Cardiac muscle cell (in vitro differentiated cells and primary cell): ENCODE measurements around the gene PCDHGB1. TPM values are rescaled to one million over a fixed set of nuclear protein-coding genes. Genes with fewer than 3 reads are reported as not detected.
A peak's percentile ranks its signal among the peaks of the same experiment; 100 is the strongest.

Source experiments
- DNase-seq, 2 donors: peaks; one replicate each; pipeline versions ENCODE4 v3.0.0 to v3.0.0-alpha.2; 2010 to 2017; ENCODE audit warnings: low read depth in 1 of 2, low spot score in 1 of 2
- H3K27ac ChIP-seq: fragments of 200-600 bp; sonication (generic); 2 replicates; pipeline ENCODE4 v1.5.1; 2016
- H3K27me3 ChIP-seq: fragments of 200-600 bp; sonication (generic); 2 replicates; pipeline ENCODE4 v1.6.0; 2016; ENCODE audit warnings: control low read depth
- H3K36me3 ChIP-seq: fragments of 200-600 bp; sonication (generic); 2 replicates; pipeline ENCODE4 v1.5.1; 2016; ENCODE audit warnings: control low read depth
- H3K4me1 ChIP-seq: fragments of 200-600 bp; sonication (generic); 2 replicates; pipeline ENCODE4 v1.8.1; 2017; ENCODE audit warnings: low read depth, mild to moderate bottlenecking, mixed run types
- H3K4me3 ChIP-seq: fragments of 200-600 bp; sonication (generic); 2 replicates; pipeline ENCODE4 v1.5.1; 2016; ENCODE audit warnings: mild to moderate bottlenecking
- H3K9me3 ChIP-seq: fragments of 200-600 bp; sonication (generic); 2 replicates; pipeline ENCODE4 v1.5.1; 2017; ENCODE audit warnings: low read depth, mild to moderate bottlenecking, control low read depth
- polyA plus RNA-seq: library from polyadenylated mRNA; unstranded; fragments of >200 nt; fragmentation: Nextera tagmentation; extraction: Ambion mirVana; gene quantifications from 2 replicates; pipeline ENCODE4 v1.2.1, GENCODE V29; 2016
- total RNA-seq: library from RNA; depleted of rRNA; stranded (reverse); fragments of >200 nt; gene quantifications from 2 replicates; pipeline ENCODE4 v1.2.3, GENCODE V29; 2016
- TF ChIP-seq, protein P1 (sequence below): IDR thresholded peaks from 2 replicates; pipeline ENCODE4 v1.5.1; 2012; ENCODE audit warnings: low read depth, mild to moderate bottlenecking, low read length

PCDHGB1 gene
- total and polyA plus RNA-seq, 2 experiments from 2014 or later, result 0.32 to 3.7 TPM

- peak in 1 of 2 donors; percentile 12 for DNase-seq
- Histone ChIP-seq H3K9me3 (peaks cover 3% of the 10 kb centered on the region), H3K27ac (no peak within 1 kb of the TSS), H3K36me3 (no peaks in the 10 kb centered on the region), H3K27me3 (no peaks in the 10 kb centered on the region), H3K4me3 (no peak within 1 kb of the TSS), H3K4me1 (no peaks in the 10 kb centered on the region)
- TF ChIP-seq, protein P1, sequence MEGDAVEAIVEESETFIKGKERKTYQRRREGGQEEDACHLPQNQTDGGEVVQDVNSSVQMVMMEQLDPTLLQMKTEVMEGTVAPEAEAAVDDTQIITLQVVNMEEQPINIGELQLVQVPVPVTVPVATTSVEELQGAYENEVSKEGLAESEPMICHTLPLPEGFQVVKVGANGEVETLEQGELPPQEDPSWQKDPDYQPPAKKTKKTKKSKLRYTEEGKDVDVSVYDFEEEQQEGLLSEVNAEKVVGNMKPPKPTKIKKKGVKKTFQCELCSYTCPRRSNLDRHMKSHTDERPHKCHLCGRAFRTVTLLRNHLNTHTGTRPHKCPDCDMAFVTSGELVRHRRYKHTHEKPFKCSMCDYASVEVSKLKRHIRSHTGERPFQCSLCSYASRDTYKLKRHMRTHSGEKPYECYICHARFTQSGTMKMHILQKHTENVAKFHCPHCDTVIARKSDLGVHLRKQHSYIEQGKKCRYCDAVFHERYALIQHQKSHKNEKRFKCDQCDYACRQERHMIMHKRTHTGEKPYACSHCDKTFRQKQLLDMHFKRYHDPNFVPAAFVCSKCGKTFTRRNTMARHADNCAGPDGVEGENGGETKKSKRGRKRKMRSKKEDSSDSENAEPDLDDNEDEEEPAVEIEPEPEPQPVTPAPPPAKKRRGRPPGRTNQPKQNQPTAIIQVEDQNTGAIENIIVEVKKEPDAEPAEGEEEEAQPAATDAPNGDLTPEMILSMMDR, result no peak
Measured at GRCh38 chr5:141363952-141364660, 14.2 kb downstream of the PCDHGB1 start, which contains the start of gene PCDHGA5. PCDHGA5 (plus strand) TSS chr5:141364162; CDS start chr5:141364331, 169 bp downstream.

- no peak overlapping the region for H3K4me3 ChIP-seq
- H3K4me1 ChIP-seq, result no peaks in the 10 kb centered on the region
- no peak overlapping the region for H3K27ac ChIP-seq
- TF ChIP-seq, protein P1, result no peak
- H3K36me3 ChIP-seq, result no peaks in the 10 kb centered on the region
- H3K27me3 ChIP-seq, result no peaks in the 10 kb centered on the region
- no peaks in the 10 kb centered on the region for H3K9me3 ChIP-seq
- DNase-seq, result no peak
Measured at GRCh38 chr5:141366016-141366896, 16.4 kb downstream of the PCDHGB1 start.

DNA sequence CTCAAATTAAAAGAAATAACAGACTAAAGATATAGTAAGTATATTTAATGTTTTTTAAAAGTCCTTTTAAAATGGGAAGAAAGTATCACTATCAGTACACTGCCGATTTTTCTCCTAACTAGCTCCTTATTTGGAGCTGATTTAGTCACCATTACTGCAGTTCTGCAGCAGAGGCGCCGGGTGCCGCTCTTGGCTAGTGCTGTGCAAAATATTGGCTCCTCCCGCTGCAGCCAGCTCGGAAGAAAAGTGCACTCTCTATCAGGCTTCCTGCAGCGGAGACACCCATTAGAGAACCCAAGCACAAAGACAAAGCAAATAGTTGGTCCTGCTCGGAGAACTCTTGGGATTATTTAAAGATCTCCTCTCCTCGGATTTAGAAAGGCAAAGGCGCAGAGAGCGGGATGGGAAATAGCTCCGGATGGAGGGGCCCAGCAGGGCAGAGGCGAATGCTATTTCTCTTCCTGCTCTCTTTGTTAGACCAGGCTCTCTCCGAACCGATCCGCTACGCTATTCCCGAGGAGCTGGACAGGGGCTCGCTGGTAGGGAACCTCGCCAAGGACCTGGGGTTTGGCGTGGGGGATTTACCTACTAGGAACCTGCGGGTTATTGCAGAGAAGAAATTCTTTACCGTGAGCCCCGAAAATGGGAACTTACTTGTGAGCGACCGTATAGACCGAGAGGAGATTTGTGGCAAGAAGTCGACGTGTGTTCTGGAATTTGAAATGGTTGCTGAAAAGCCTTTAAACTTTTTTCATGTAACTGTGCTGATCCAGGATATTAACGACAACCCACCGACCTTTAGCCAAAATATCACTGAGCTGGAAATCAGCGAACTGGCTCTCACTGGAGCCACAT lies 20.3 kb downstream of the PCDHGB1 start, which contains the start of gene PCDHGB3:
PCDHGB3 (plus strand) TSS at position 249 of the 855 bp plus-strand sequence; CDS start at position 402, 153 bp downstream.
- Histone ChIP-seq H3K4me1 (no peaks in the 10 kb centered on the region), H3K27ac (no peak within 1 kb of the TSS), H3K27me3 (no peaks in the 10 kb centered on the region), H3K4me3 (no peak within 1 kb of the TSS), H3K9me3 (no peaks in the 10 kb centered on the region), H3K36me3 (no peaks in the 10 kb centered on the region)
- peak in 1 of 2 donors; percentile 62 for DNase-seq
- TF ChIP-seq, protein P1, result peak; percentile 42

- no peaks in the 10 kb centered on the region for H3K9me3 ChIP-seq
- TF ChIP-seq, protein P1, result no peak
- DNase-seq, result no peak
Measured at GRCh38 chr5:141371572-141372475, 21.9 kb downstream of the PCDHGB1 start.

More at GRCh38 chr5:141371572-141372475, 21.9 kb downstream of the PCDHGB1 start:
- H3K4me1 ChIP-seq, result no peaks in the 10 kb centered on the region
- no peaks in the 10 kb centered on the region for H3K36me3 ChIP-seq
- no peaks in the 10 kb centered on the region for H3K27me3 ChIP-seq
- no peak overlapping the region for H3K27ac ChIP-seq
- no peak overlapping the region for H3K4me3 ChIP-seq
